GM19324 (cell line): ENCODE data around the gene RAB1B.

ENCODE experiments used
- ATAC-seq: cut with Tn5 transposase; IDR thresholded peaks from one replicate; pipeline ENCODE4 v1.9.1; 2021; ENCODE audit warnings: mild to moderate bottlenecking, moderate library complexity; ENCODE audit not compliant: unreplicated experiment, low FRiP score

Gene RAB1B

GRCh38 chr11:66268244-66268951, at the start of gene RAB1B:
Gene RAB1B, plus strand, starts transcription at chr11:66268639. Its CDS starts 41 bp downstream, at chr11:66268680.
- peak; percentile 83 for ATAC-seq

GRCh38 chr11:66218846-66219620, 49.4 kb upstream of the RAB1B start:
- ATAC-seq, result no peak

- ATAC-seq, result no peak
Observed at GRCh38 chr11:66219846-66220565, 48.4 kb upstream of the RAB1B start.

GRCh38 chr11:66220566-66220935, 47.9 kb upstream of the RAB1B start:
- ATAC-seq, result no peak

- ATAC-seq, result no peak
Observed at GRCh38 chr11:66221012-66221411, 47.4 kb upstream of the RAB1B start.

- no peak for ATAC-seq
Observed at GRCh38 chr11:66221726-66222236, 46.7 kb upstream of the RAB1B start.

GRCh38 chr11:66222358-66223149, 45.9 kb upstream of the RAB1B start:
- ATAC-seq, result peak; percentile 74

GRCh38 chr11:66224226-66224855, 44.1 kb upstream of the RAB1B start:
- ATAC-seq, result no peak

GRCh38 chr11:66225066-66225465, 43.4 kb upstream of the RAB1B start:
- ATAC-seq, result no peak

GRCh38 chr11:66226101-66226500, 42.3 kb upstream of the RAB1B start:
- no peak for ATAC-seq

GRCh38 chr11:66227700-66228099, 40.7 kb upstream of the RAB1B start:
- no peak for ATAC-seq

- no peak for ATAC-seq
Observed at GRCh38 chr11:66228521-66228920, 39.9 kb upstream of the RAB1B start.

- no peak for ATAC-seq
Observed at GRCh38 chr11:66230156-66230555, 38.3 kb upstream of the RAB1B start.

- no peak for ATAC-seq
Observed at GRCh38 chr11:66230978-66231377, 37.5 kb upstream of the RAB1B start.

- no peak for ATAC-seq
Observed at GRCh38 chr11:66231561-66231960, 36.9 kb upstream of the RAB1B start.

GRCh38 chr11:66232769-66233168, 35.7 kb upstream of the RAB1B start:
- ATAC-seq, result no peak

GRCh38 chr11:66233301-66233700, 35.1 kb upstream of the RAB1B start:
- ATAC-seq, result no peak

- no peak for ATAC-seq
Observed at GRCh38 chr11:66235141-66235540, 33.3 kb upstream of the RAB1B start.

GRCh38 chr11:66237867-66238266, 30.6 kb upstream of the RAB1B start:
- no peak for ATAC-seq
